GM23338 (cell line): ENCODE data around the gene AGO1. TPM values are rescaled to one million over a fixed set of nuclear protein-coding genes. Genes with fewer than 3 reads are reported as not detected.

Experiments used
- ATAC-seq: fragments of 200-7000 bp; cut with Tn5 transposase; 3 replicates; pipeline ENCODE4 v1.9.1; 2020
- DNase-seq: peaks from one replicate; pipeline ENCODE4 v3.0.0-alpha.2; 2015; ENCODE audit warnings: low spot score
- H2AFZ ChIP-seq: fragments of 200-600 bp; sonication (generic); 2 replicates; pipeline ENCODE4 v1.8.0; 2016; ENCODE audit warnings: antibody characterized with exemption, mild to moderate bottlenecking, moderate library complexity
- H3F3A ChIP-seq: fragments of 200-600 bp; sonication (generic); replicated peaks from 2 replicates; pipeline ENCODE4 v1.8.0; 2017; ENCODE audit warnings: antibody characterized with exemption, mixed run types, low read depth
- H3K27ac ChIP-seq: fragments of 200-600 bp; sonication (generic); 2 replicates; pipeline ENCODE4 v1.6.1; 2016; ENCODE audit warnings: low read depth
- H3K27me3 ChIP-seq: fragments of 200-600 bp; sonication (generic); 2 replicates; pipeline ENCODE4 v1.8.0; 2016; ENCODE audit warnings: mild to moderate bottlenecking, mixed run types, moderate library complexity; ENCODE audit not compliant: insufficient read depth
- H3K36me3 ChIP-seq: fragments of 200-600 bp; sonication (generic); 2 replicates; pipeline ENCODE4 v1.8.0; 2016; ENCODE audit warnings: mild to moderate bottlenecking; ENCODE audit not compliant: insufficient read depth
- H3K4me1 ChIP-seq: fragments of 200-600 bp; sonication (generic); 2 replicates; pipeline ENCODE4 v1.8.0; 2016; ENCODE audit warnings: mild to moderate bottlenecking, moderate library complexity; ENCODE audit not compliant: insufficient read depth
- H3K4me2 ChIP-seq: fragments of 200-600 bp; sonication (generic); 2 replicates; pipeline ENCODE4 v1.7.1; 2017; ENCODE audit warnings: mixed run types
- H3K4me3 ChIP-seq: fragments of 200-600 bp; sonication (generic); 2 replicates; pipeline ENCODE4 v1.6.1; 2016; ENCODE audit warnings: mixed run types
- H3K79me2 ChIP-seq: fragments of 200-600 bp; sonication (generic); replicated peaks from 2 replicates; pipeline ENCODE4 v1.8.0; 2017; ENCODE audit warnings: mild to moderate bottlenecking; ENCODE audit not compliant: insufficient read depth
- H3K9me2 ChIP-seq: fragments of 200-600 bp; sonication (generic); 2 replicates; pipeline ENCODE4 v1.8.0; 2017; ENCODE audit not compliant: insufficient read depth
- H4K20me1 ChIP-seq: fragments of 200-600 bp; sonication (generic); replicated peaks from 2 replicates; pipeline ENCODE4 v1.8.0; 2017; ENCODE audit warnings: mild to moderate bottlenecking; ENCODE audit not compliant: insufficient read depth
- H3K27ac Mint-ChIP-seq: 2 replicates; pipeline ENCODE4 v1.8.0; 2020; ENCODE audit warnings: inconsistent platforms, mild to moderate bottlenecking, moderate library complexity, mixed read lengths
- H3K27me3 Mint-ChIP-seq: 3 replicates; pipeline ENCODE4 v1.8.0; 2022; ENCODE audit warnings: low read depth, mild to moderate bottlenecking, moderate library complexity, mixed read lengths, inconsistent platforms; ENCODE audit not compliant: insufficient read depth, poor library complexity
- H3K36me3 Mint-ChIP-seq: 3 replicates; pipeline ENCODE4 v1.8.0; 2021; ENCODE audit warnings: low read depth, mild to moderate bottlenecking, inconsistent platforms, moderate library complexity, mixed read lengths
- H3K4me1 Mint-ChIP-seq: 3 replicates; pipeline ENCODE4 v1.8.0; 2020; ENCODE audit warnings: mild to moderate bottlenecking, inconsistent platforms, mixed read lengths
- H3K4me3 Mint-ChIP-seq: 3 replicates; pipeline ENCODE4 v1.8.0; 2021; ENCODE audit warnings: moderate library complexity, mild to moderate bottlenecking, inconsistent platforms, mixed read lengths
- H3K9me3 Mint-ChIP-seq: 3 replicates; pipeline ENCODE4 v1.8.0; 2020; ENCODE audit warnings: moderate library complexity, mild to moderate bottlenecking, inconsistent platforms, mixed read lengths
- CREB1 ChIP-seq: fragments of 250-450 bp; sonication (Bioruptor Pico); IDR thresholded peaks from 2 replicates; pipeline ENCODE4 v1.5.0; 2020; ENCODE audit warnings: low read depth, mild to moderate bottlenecking, moderate library complexity
- CTCF ChIP-seq, 2 experiments: fragments of 200-600 bp in 1 of 2; sonication (generic) in 1 of 2; conservative IDR thresholded peaks; 2 replicates each; pipeline versions ENCODE4 v1.5.1 to v1.6.1; 2016 to 2017; ENCODE audit warnings: antibody characterized with exemption in 2 of 2, low read depth in 2 of 2, mild to moderate bottlenecking in 2 of 2, moderate library complexity in 1 of 2
- ETS1 ChIP-seq: IDR thresholded peaks from 2 replicates; pipeline ENCODE4 v1.6.1; 2016; ENCODE audit warnings: antibody characterized with exemption
- EZH2 ChIP-seq: fragments of 200-600 bp; sonication (generic); IDR thresholded peaks from one replicate; pipeline ENCODE4 v1.8.0; 2017; ENCODE audit warnings: antibody characterized with exemption, mild to moderate bottlenecking, low read depth; ENCODE audit not compliant: unreplicated experiment
- JUNB ChIP-seq: IDR thresholded peaks from one replicate; pipeline ENCODE4 v1.6.1; 2016; ENCODE audit warnings: antibody characterized with exemption; ENCODE audit not compliant: unreplicated experiment
- REST ChIP-seq: IDR thresholded peaks from one replicate; pipeline ENCODE4 v1.6.1; 2018; ENCODE audit warnings: antibody characterized with exemption; ENCODE audit not compliant: unreplicated experiment
- ZNF331 ChIP-seq: fragments of 250-450 bp; sonication (Bioruptor Pico); IDR thresholded peaks from 2 replicates; pipeline ENCODE4 v1.5.0; 2020; ENCODE audit warnings: low read depth, mild to moderate bottlenecking, moderate library complexity
- ZNF462 ChIP-seq: fragments of 250-450 bp; sonication (Bioruptor Pico); IDR thresholded peaks from 2 replicates; pipeline ENCODE4 v1.5.0; 2020; ENCODE audit warnings: mild to moderate bottlenecking, moderate library complexity
- polyA plus RNA-seq: library from polyadenylated mRNA; unstranded; fragments of >200 nt; fragmentation: Nextera tagmentation; extraction: Ambion mirVana; gene quantifications from 2 replicates; pipeline ENCODE4 v1.2.1, GENCODE V29; 2016
- total RNA-seq: library from RNA; depleted of rRNA; stranded (reverse); fragments of >200 nt; shearing (Covaris generic); gene quantifications from 2 replicates; pipeline ENCODE4 v1.2.3, GENCODE V29; 2014

Gene AGO1
- total and polyA plus RNA-seq, 2 experiments from 2014 or later, result 10.6 to 65.1 TPM

GRCh38 chr1:35845766-35846165 lies 37.2 kb upstream of the AGO1 start:
- peaks cover 7% of the 10 kb centered on the region; the same call in 1 of the 2 replicates for H3K4me1 ChIP-seq
- DNase-seq (no peak), ATAC-seq (no peak)
- H3K4me2 ChIP-seq, result no peak overlapping the region
- no peak overlapping the region for H3K27ac ChIP-seq
- H4K20me1 ChIP-seq, result no peaks in the 10 kb centered on the region; the same call in 1 of the 2 replicates
- no peak overlapping the region for H2AFZ ChIP-seq
- no peaks in the 10 kb centered on the region for H3K36me3 ChIP-seq
- no peaks in the 10 kb centered on the region for H3K79me2 ChIP-seq
- H3F3A ChIP-seq, result no peaks in the 10 kb centered on the region
- no peaks in the 10 kb centered on the region for H3K27me3 ChIP-seq
- H3K9me2 ChIP-seq, result no peaks in the 10 kb centered on the region
- Mint-ChIP-seq H3K4me3 (no peak overlapping the region), H3K36me3 (peaks cover 4% of the 10 kb centered on the region; the same call in 1 of the 3 replicates), H3K9me3 (no peaks in the 10 kb centered on the region), H3K27me3 (no peaks in the 10 kb centered on the region), H3K4me1 (peaks cover 9% of the 10 kb centered on the region), H3K27ac (no peak overlapping the region)
- no peak overlapping the region for H3K4me3 ChIP-seq
- no peak for TF ChIP-seq CREB1 (CRISPR knock-in tag)
- TF ChIP-seq ZNF331 (CRISPR knock-in tag), result no peak
- TF ChIP-seq ZNF462 (CRISPR knock-in tag), result no peak
- TF ChIP-seq JUNB, result no peak
- TF ChIP-seq EZH2, result no peak
- TF ChIP-seq REST, result no peak
- TF ChIP-seq ETS1, result no peak
- TF ChIP-seq CTCF (conservative IDR thresholded peaks at IDR 0.05; ENCODE audit: low read depth in 2 of 2), result no peak
